ENCODE measurements around the gene JPH3. TPM values are rescaled to one million over a fixed set of nuclear protein-coding genes. Genes with fewer than 3 reads are reported as not detected.

The JPH3 gene
- total RNA-seq, 2 donors from 2014 or later, result 0.05 to 0.09 TPM

DNA sequence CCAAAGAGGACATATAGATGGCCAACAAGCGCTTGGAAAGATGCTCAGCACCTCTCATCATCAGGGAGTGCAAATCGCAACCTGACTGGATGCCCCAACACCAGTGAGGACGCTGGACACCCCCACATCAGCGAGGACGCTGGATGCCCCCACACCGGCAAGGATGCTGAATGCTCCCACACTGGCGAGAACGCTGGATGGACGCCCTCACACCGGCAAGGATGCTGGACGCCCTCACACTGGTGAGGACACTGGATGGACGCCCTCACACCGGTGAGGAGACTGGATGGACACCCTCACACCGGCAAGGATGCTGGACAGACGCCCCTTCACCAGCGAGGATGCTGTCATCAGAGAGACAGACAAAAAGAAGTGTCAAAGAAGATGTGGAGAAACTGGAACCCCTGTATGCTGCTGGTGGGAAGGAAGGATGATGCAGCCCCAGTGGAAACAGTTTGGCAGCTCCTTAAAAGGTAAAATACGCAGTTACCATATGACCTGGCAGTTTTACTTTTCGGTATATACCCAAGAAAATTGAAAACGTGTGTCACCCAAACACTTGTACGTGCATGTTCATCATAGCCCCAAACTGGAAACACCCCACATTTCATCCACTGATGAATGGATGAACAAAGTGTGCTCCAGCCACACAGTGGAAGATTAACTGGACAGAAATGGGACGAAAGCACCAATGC is 10.1 kb upstream of the JPH3 start:
- ATAC-seq (no peak), DNase-seq (no peak)
- intact Hi-C loops (cut with DNase I), result no loop called here

- ATAC-seq (no peak), DNase-seq (no peak)
- intact Hi-C loops (cut with DNase I), result no loop called here
These were observed 8.5 kb upstream of the JPH3 start for GRCh38 chr16:87593710-87594258.

DNA sequence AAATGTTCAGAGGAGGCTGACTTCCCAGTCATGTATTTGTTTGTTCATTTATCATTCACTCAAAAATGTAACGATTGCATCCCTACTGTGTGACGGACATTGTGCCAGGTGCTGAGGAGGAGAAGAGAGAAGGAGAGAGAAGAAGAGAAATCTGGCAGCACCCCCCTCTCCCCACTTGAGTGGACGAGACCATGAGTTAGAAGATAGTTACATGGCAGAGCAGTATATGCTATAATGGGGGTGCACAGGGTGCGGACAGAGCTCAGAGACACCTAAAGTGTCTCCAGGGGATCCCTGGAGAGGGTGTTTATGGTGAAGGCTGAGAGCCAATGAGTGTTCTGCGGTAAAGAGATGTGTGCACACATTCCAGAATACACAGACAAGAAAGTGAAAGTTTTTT is 6.6 kb upstream of the JPH3 start:
- intact Hi-C loops (cut with DNase I), result no loop called here
- ATAC-seq (no peak), DNase-seq (no peak)

DNA sequence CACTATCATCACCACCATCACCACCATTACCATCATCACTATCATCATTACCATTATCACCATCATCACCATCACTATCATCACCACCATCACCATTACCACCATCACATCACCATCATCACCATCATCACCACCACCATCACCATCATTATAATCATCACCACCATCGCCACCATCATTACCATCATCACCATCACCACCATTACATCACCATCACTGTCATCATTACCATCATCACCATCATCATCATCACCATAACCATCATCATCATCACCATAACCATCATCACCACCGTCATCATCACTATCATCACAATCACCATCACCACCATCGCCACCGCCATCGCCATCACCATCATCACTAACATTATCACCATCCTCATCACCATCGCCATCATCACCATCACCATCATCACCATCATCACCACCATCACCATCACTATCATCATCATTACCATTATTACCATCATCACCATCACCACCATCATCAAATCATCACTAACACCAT is 4.9 kb upstream of the JPH3 start:
- no peak for ATAC-seq
- no peak for DNase-seq
- intact Hi-C loops (cut with DNase I), result no loop called here

DNA sequence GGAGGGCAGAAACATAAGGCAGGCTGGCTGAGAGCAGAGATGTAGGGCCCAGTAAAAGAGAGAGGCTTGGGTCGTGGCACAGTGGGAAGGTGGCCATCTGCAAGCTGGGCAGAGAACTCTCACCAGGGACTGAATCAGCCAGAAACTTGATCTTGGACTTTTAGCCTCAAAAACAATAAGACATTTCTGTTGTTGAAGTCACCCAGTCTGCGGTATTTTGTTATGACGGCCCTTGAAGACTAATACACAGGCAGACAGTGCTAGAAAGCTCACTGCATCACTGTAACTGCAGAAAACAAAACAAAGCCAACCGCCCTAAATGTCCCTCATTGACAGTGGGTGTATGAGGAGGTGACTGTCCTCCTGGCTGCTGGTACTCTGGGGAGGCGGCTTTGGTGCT is 3.9 kb upstream of the JPH3 start:
- ATAC-seq (no peak), DNase-seq (no peak)
- intact Hi-C loops (cut with DNase I), result no loop called here

DNA sequence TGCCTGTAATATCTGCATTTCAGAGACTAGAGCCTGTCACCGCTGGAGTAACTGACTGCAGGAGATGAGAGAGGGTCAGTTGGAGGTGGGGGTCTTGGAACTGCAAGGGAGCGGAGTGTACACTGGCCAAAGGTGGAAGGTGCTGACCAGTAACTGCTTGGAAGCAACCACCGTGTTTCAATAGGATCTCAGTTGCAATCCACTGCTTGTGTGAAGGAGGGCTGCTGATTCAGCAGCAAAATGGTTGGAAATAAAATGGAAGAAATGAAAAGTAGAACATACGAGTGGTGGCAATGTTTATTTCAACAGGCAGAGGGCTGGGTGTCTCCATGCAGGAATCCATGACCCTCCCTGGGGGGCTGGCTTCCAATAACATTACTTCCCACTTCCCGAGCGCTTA is 2.1 kb upstream of the JPH3 start:
- DNase-seq, result no peak
- intact Hi-C loops (cut with DNase I), result no loop called here
- ATAC-seq, result no peak

DNA sequence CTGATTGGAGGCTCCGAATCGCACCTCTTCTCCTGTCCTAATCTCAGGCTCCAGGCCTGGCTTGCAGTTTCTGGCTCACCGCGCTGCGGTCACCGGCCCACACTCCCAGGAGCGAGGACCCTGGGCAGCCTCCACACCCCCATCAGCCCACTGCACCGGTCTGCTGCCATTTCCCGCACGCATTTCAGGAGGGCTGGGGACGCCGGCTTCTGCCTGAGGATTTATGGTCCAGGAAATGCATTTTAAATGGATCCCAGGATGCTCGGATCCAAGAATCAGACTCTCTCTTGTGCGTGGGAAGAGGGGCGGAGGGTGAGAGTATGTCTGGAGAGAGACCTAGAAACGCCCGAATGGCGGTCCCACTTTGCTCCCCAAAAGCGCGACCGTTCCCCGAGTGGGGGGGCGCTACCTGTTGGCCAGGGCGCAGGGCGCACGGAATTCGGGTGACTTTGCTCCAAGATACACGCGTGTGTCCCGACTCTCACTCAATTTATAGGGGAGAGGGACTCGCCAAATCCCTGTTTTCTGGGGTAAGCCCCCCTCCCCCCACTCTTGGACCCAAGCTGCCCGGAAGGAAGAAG is 817 bp upstream of the JPH3 start:
- intact Hi-C loops (cut with DNase I), result no loop called here
- DNase-seq, result no peak
- ATAC-seq, result no peak

GRCh38 chr16:87602821-87603683 is 744 bp downstream of the JPH3 start:
- DNase-seq, result no peak
- no peak for ATAC-seq
- intact Hi-C loops (cut with DNase I), result no loop called here

DNA sequence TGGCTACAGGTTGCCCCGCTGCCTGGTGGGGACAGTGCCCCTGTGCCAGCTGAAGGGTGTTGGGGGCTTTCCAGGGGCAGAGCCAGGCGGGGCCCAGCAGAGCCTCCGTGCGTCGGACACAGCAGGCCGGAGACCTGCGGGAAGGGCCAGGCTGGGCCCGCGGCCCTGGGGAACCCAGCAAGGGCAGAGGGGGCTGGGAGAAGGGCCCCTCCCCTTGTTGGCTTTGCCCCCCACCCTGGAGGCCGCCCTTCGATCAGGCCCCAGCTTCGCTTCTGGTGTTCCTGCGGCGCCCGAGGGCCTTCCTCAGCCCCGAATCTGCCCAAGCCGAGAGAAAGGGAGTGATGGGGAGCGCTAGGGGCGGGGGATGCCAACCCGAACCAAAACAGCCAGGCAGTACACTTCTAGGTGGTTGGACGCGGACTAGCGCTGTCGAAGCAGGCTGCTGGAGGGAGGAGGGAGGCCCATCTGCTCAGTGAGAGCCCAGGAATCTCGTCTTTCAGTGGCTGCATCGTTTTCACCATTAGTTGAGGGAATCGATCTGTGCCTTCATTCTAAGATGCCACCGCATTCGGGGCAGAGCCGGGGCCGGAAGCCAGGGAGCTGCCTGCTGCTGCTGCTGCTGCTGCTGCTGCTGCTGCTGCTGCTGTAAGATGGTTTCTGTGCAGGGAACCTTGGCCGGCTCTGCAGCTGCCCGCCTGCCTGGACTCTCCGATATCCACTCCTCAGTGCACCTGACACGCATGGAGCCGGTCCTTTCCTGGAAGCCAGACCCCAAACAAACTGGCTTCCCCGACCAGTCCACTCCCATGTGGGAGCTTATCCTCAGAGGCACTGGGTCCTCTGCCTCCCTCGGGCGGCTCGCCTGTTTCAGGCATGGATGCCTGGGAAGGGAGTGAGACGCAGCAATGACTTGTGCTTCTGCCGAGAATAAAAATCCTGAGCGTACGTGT is 1.7 kb downstream of the JPH3 start:
- DNase-seq, result no peak
- no peak for ATAC-seq
- intact Hi-C loops (cut with DNase I), result no loop called here

- intact Hi-C loops (cut with DNase I), result no loop called here
- DNase-seq (no peak), ATAC-seq (no peak)
These were observed 2.4 kb downstream of the JPH3 start for GRCh38 chr16:87604634-87605111.

DNA sequence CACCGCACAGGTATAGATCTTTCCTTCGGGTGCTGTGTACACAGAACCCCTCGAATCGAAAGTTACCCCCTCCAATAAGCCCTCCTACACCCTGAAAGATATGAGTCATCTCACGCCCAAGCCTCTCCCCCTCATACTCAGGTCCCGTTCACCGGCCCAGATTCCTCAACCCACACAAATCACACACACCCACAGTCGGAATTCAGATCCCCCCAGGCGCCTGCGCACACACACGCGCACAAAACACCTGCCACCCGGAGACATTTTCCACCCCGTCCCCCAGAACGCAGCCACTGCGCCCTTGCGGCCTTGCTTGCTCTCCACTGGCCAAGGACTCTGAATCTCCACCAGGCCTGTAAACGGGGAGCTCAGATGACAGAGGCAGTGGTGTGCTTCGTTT is 4.9 kb downstream of the JPH3 start:
- ATAC-seq (no peak), DNase-seq (no peak)
- intact Hi-C loops (cut with DNase I), result no loop called here

GRCh38 chr16:87607871-87608270 is 5.6 kb downstream of the JPH3 start:
- DNase-seq, result no peak
- no peak for ATAC-seq
- intact Hi-C loops (cut with DNase I), result no loop called here

DNA sequence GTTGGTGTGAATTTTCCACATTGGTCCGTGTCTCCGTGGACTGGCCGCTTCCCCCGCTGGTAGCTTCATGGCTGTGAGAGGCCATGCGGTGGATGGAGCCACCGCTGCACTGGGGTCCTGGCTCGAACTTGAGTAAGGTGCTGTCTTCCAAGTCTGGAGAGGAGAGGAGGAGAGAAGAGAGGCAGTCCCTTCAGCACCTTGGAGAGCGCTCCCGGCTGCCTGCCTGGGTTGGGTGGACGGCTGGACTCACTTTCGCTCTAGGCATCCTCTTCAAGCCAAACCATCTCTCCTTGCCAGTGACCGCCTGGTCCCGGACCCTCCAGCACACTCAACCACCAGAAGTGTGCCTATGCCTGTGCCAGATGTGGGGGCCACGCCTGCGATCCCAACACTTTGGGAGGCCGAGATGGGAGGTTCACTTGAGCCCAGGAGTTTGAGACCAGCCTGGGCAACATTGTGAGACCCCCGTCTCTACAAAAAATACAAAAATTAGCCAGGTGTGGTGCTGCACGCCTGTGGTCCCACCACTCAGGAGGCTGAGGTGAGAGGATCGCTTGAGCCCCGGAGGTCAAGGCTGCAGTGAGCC is 6.2 kb downstream of the JPH3 start:
- ATAC-seq (peak; percentile 49 to 50), DNase-seq (peak; percentile 68)
- intact Hi-C loops (cut with DNase I), result no loop called here

GRCh38 chr16:87610026-87610425 is 7.7 kb downstream of the JPH3 start:
- ATAC-seq (no peak), DNase-seq (no peak)
- intact Hi-C loops (cut with DNase I), result no loop called here

DNA sequence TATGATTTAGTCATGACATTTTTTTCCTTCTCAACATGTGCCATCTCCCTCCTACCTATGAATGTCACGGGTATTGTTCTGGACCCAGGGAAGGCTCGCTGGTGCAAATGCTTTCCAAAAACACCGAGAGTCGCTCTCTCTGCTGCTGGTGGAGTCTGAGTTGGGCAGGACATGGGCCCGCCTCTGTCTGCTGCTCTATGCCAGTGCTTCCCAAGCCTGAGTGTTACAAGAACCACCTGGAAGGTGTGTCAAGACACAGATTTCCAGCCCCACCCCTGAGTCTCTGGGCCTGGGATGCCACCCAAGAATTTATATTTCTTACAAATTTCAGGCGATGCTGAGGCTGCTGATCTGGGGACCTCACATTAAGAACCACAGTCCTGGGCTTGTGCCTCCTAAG is 9.1 kb downstream of the JPH3 start:
- ATAC-seq (no peak), DNase-seq (no peak)
- intact Hi-C loops (cut with DNase I), result no loop called here

GRCh38 chr16:87613961-87614360 is 11.7 kb downstream of the JPH3 start:
- DNase-seq (no peak), ATAC-seq (no peak)
- intact Hi-C loops (cut with DNase I), result no loop called here

DNA sequence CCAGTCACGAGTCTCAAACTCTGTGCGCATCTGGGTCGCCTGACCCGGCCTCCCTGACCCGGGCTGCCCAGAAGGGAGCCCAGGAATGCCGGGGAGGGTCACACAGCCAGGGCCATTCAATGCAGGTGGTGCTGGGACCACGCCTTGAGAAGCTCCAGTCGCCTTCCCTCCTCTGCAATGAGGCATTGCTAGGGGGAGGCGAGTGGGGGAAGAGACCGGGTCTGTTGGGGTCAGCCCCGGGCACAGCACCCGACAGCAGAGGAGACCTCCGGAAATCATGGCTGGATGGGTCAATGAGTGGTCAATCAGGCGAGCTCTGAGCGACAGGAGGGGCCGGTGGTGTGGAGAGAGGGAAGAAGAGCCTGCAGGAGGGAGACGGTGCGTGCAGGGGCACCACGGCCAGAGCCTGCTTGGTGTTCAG is 13.3 kb downstream of the JPH3 start:
- ATAC-seq (no peak), DNase-seq (no peak)
- intact Hi-C loops (cut with DNase I), result no loop called here

GRCh38 chr16:87616556-87616955 is 14.2 kb downstream of the JPH3 start:
- ATAC-seq (no peak), DNase-seq (no peak)
- intact Hi-C loops (cut with DNase I), result no loop called here

Measured in left cardiac atrium (tissue), 4 donors.